Astrocyte (in vitro differentiated cells and primary cell): ENCODE measurements around the gene OR5B3.

Experiments
- EZH2 ChIP-seq: IDR thresholded peaks from 2 replicates; pipeline ENCODE4 v1.6.1; 2012; ENCODE audit warnings: mild to moderate bottlenecking, low read length, inconsistent platforms; ENCODE audit not compliant: insufficient read depth
- TF ChIP-seq, protein P1 (sequence below): IDR thresholded peaks from 2 replicates; pipeline ENCODE4 v1.5.1; 2011; ENCODE audit warnings: low read depth, mild to moderate bottlenecking, inconsistent platforms, low read length, moderate library complexity; ENCODE audit not compliant: insufficient read depth

DNA sequence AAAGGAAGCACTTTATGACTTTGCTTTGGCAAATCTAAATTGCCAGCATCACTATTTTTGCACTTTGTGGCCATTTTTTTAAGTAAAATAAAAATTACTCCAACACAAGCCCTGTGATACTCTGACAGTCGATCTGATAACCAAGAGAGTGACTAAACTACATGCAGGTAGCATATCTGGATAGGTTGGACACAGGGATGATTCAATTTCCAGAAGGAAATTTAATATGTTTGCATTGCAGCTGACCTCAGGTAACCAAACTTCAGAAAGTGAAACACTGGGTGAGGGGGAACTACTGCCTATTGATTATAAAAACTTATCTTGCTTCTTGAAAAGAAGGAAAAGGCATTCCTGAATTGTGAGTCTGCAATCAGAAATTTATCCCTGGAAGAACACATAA lies 13.9 kb downstream of the OR5B3 start:
- TF ChIP-seq, protein P1, sequence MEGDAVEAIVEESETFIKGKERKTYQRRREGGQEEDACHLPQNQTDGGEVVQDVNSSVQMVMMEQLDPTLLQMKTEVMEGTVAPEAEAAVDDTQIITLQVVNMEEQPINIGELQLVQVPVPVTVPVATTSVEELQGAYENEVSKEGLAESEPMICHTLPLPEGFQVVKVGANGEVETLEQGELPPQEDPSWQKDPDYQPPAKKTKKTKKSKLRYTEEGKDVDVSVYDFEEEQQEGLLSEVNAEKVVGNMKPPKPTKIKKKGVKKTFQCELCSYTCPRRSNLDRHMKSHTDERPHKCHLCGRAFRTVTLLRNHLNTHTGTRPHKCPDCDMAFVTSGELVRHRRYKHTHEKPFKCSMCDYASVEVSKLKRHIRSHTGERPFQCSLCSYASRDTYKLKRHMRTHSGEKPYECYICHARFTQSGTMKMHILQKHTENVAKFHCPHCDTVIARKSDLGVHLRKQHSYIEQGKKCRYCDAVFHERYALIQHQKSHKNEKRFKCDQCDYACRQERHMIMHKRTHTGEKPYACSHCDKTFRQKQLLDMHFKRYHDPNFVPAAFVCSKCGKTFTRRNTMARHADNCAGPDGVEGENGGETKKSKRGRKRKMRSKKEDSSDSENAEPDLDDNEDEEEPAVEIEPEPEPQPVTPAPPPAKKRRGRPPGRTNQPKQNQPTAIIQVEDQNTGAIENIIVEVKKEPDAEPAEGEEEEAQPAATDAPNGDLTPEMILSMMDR, result no peak
- no peak for TF ChIP-seq EZH2
